ENCODE data around the gene STXBP1.

- TF ChIP-seq POLR2AphosphoS5 (IDR thresholded peaks at IDR 0.05; ENCODE audit: borderline replicate concordance, low read depth, low read length): no peak
- no peak for TF ChIP-seq EZH2 (IDR thresholded peaks at IDR 0.05)
- TF ChIP-seq FOXP2 (optimal IDR thresholded peaks at IDR 0.05; ENCODE audit: control extremely low read depth, extremely low read length, insufficient read depth): no peak
Measured at GRCh38 chr9:127703289-127703946, 91.3 kb downstream of the STXBP1 start.
